GM23248 (cell line): Measurements from ENCODE around the gene MMP28.

Source experiments
- EZH2 ChIP-seq: fragments of 200-600 bp; sonication (generic); IDR thresholded peaks from 2 replicates; pipeline ENCODE4 v1.6.1; 2018; ENCODE audit warnings: antibody characterized with exemption, mild to moderate bottlenecking; ENCODE audit not compliant: insufficient read depth, poor library complexity, severe bottlenecking
- EZH2phosphoT487 ChIP-seq: fragments of 200-600 bp; sonication (generic); IDR thresholded peaks from 2 replicates; pipeline ENCODE4 v1.6.1; 2018; ENCODE audit warnings: antibody characterized with exemption, moderate library complexity, mild to moderate bottlenecking, low read depth; ENCODE audit not compliant: insufficient read depth

- TF ChIP-seq EZH2phosphoT487 (no peak), EZH2 (no peak)
Observed at GRCh38 chr17:35841505-35841904, 46.1 kb upstream of the MMP28 start.
